ENCODE results near the gene ZNF638. TPM values are rescaled to one million over a fixed set of nuclear protein-coding genes. Genes with fewer than 3 reads are reported as not detected.
A peak's percentile ranks its signal among the peaks of the same experiment; 100 is the strongest.

ZNF638 gene
- polyA plus RNA-seq, 1 donor = 84.3 TPM

DNA sequence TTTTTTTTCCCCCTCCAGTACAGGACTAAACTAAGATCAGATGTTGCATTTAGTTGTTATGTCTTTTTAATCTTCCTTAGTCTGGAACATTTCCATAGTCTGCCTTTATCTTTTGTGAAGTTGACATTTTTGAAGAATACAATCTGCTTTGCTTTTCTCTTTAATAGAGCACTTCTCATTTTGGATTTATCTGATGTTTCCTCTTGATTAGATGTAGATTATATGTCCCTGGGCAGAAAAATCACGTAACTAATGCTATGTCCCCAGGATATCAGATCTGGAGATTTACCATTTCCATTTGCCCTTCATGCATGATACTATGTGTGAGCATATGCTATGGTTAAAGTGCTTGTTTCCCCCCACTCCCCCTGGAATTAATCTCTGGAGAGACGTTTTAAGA is 6.2 kb downstream of the ZNF638 start:
- no peak for DNase-seq

DNA sequence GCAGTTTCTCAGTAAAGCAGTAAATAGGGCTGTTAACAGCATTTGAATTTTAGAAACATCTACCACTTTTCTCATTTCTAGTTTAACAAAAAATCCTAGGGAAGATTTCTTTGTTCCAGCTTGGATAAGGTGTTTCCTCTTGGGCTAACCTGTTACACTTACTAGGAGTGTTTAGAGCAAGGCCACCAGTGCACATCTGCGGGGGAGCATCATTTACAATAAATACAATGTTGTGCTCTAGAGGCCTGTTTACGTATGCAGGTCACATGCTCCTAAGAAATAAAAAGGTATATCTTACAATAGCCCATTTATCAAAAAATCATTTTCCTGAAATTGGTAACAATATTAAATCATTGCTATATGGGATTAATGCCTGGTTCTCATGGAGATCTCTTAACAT is 8.1 kb downstream of the ZNF638 start:
- no peak for DNase-seq

DNA sequence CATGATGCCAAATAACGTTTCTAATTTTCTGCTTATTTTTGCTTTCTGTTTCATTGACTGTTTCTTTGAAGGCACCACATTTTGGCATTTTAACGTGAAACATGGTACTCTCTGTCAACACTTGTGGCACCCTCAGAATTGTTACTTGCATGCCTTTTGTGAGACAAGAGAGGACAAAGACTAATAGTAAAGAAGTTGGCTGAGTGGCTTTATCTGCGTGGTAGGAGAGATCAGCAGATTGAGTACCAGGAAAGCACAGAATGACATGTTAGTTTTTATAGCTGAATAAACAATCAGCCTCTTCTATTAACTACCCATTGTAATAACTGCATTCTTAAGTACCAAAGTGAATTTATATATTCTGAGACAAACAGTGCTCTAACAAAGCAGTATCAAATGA is 8.6 kb downstream of the ZNF638 start:
- DNase-seq = no peak

DNA sequence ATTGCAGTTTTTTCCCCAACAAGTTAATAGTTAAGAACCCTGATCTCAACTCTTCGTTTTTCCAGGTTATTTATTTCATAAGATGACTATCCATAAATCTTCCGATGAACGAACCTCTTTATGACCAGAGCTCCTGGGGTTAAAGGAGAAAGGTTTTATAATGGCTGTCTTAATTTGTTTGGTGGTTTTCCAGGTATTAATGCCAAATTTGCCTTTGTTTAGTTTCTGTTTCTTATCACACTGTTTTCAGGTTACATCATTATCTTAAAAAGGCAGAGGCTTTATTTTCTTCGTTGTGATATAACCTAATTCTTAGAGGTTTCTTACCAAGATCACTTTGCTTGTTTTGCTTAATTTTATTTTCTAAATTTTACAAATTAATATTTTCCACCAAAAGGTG is 10.1 kb downstream of the ZNF638 start:
- no peak for DNase-seq

DNA sequence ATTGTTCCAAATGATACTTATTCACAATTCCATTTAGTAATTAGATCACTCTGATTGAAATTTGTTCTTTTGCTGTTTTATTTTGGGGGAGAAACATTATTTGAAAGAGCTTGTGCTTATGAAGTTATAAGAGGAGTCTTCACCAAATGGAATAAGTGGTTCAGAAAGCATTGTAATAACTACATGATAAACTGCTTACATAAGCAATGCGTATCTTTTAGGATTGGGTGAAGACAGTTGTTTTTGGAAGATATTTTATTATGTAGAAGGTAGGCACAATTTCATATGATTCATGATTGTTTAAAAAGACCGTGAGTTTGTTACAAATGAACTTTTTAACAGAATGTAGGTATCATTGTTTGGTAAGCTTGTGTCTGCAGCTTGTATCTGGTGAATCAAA is 14.5 kb downstream of the ZNF638 start:
- DNase-seq = no peak

DNA sequence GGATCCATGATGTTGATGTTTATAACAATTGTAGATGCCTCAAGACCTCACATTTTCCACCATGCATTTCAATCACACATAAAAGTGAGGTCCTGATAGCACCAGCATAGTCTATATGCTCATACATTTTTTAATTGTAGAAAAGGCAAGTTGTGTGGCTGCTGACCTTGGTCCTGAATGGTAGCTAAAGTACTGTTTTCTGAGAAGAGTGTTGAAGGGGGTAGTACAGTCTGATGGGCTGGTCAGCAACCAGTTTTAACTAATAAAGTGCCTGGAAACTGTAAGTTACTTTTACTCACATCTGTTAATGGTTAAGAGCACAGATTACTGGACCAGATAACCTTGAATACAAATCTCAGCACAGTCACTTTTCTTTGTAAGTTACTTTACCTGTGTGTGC is 15.9 kb downstream of the ZNF638 start:
- peak; percentile 10 for DNase-seq

DNA sequence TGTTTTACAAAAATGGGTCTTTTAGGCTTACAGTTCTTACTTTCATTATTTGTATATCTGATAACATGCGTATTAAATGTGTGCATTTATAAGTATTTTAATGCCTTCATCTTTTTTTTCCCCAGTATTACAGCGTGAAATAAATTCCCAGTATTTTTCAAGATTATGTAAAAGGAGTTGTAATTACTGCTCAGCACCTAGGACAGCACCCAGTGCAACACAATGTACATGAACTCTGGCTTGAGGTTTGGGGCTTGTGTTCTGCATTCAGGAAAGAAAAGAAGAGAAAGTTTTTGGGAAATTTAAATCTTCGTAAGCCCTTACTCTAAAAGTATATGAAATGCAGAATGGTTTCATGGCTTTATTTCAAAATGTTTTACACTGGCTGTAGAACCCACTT is 16.7 kb downstream of the ZNF638 start:
- peak; percentile 44 for DNase-seq

DNA sequence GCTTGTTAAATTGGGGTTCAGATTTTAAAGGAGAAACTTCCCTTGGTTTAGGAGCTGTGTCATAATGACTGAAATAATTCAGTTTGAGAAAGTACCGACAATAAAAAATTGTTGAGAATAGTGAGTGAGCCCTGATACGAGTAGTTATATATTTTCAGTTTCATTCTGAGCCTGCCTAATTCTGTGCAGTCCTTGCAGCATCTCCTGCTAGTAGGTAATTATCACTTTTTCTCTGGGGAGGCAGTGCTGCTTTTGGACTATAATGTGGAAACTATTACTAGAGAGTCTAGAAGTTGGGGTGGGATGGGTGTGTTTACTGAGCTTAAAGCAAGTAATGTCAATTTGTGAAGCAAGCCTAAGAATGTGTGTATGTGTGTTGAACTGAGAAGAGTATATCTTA is 21.7 kb downstream of the ZNF638 start:
- DNase-seq = peak; percentile 15

DNA sequence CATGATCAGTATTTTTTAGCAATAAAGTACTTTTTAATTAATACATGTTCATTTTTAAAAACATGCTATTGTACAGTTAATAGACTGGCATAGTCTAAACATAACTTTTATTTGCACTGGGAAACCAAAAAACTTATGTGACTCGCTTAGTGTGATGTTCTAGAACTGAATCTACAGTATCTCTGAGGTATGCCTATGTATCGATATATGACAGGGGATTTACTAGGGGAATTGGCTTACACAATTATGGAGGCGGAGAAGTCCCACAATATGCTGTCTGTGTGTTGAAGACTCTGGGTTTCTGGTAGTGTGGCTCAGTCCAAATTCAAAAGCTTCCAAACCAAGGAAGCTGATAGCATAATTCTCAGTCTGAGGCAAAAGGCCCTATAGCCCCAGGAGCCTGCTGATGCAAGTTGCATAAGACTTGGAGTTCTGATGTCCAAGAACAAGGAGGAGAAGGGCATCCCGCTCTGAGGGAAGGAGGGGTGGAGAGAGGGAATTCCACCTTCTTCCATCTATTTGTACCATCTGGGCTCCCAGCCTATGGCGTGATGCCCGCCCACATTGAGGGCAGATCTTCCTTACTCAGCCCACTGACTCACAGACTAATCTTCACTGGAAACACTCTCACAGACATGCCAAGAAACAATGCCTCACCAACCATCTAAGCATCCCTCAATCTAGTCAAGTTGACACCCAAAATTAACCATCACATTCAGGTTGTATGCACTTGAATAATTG is 27.5 kb downstream of the ZNF638 start:
- no peak for DNase-seq

DNA sequence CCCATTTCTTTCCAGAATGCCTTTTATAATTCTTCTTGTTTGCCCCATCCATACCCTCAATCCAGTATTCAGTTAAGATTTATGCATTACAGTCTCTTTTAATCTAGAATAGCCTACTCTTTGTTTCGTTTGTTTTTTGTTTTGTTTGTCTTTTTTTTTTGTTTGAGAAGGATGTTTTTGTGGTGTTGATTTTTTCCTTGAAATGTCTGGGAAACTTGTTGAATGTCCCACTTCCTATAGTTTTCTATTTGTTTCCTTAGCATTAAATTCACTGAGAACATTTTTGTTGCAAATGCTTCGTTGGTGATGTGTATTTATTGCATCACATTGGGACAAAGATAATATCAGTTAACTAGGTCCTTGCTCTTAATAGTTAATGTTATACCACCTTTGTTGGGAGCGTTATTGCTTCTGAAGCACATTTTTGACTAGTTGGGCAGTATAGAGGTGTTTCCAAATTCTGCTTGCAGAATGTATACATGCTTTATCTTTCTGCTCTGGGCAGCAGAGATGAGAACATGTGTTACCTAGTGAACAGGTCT is 28.9 kb downstream of the ZNF638 start:
- no peak for DNase-seq

DNA sequence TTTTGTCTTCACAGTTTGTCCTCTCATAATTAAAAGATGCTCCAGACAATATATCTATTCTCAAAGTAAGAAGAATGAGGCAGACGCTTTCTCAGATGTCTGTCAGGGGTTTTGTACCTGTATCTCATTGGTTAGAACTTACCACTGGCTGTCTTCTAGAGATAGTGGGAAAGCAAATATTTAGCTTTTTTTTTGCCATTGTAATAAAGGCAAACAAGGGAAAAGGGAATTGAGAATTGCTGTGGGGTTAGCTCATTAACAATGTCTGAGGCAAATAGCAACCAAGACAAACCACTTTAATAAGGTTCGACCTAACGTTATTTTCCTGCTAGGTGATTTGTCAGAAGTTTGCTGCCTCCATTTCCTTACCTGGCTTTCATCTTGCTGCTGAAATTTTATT is 30.0 kb downstream of the ZNF638 start:
- DNase-seq = no peak

DNA sequence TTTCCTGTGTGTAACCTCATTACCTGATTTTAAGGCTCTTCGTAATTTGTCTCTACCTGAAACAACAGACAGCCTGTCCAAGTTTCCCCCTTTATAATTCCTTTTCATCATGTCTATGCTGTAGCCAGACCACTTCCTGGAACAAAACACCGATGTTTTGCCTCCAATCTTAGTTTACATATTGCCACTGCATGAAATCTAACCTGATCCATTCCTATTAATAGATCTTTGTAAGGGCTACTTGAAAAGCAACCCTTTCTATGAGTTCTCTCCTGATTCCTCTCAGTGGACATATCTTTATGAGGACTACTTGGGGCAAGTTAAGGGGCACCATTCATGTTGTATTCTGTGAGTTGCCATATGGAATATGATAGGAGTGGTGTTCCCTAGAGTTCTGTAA is 30.9 kb downstream of the ZNF638 start:
- no peak for DNase-seq

DNA sequence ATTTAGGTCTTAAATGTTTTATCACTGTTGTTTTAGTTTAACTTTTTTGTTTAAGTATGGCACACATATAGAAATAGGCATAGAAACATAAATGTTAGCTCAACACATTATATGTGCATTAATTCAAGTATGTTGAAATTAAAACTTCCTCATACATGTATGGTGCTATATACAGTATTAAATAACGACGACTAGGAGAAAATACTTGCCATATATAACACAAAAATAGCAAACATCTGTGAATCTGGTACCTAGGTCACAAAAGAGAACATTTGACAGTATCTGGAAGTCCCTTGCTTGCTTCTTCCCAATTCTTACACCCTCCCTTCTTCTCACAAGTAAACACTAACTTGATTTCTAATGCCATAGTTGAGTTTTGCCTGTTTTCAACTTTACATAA is 38.4 kb downstream of the ZNF638 start:
- no peak for DNase-seq

DNA sequence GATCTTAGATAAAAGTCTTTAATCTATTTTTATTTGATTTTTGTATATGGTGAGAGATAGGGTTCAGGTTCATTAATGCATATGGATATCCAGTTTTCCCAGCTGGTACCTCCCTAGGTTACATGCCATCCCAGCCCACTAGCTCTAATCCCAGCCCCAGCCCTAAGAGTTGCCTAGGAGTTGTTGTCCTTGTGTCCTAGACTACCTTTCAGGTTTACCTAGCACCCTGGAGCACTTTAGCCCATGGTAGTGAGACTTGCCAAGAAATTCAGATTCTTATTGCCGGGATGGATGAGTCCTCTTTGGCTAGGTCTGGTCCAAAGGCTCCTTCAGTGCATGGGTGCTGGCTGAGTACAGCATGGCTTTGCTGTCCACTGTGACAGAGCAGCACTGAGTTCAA is 40.5 kb downstream of the ZNF638 start:
- no peak for DNase-seq

DNA sequence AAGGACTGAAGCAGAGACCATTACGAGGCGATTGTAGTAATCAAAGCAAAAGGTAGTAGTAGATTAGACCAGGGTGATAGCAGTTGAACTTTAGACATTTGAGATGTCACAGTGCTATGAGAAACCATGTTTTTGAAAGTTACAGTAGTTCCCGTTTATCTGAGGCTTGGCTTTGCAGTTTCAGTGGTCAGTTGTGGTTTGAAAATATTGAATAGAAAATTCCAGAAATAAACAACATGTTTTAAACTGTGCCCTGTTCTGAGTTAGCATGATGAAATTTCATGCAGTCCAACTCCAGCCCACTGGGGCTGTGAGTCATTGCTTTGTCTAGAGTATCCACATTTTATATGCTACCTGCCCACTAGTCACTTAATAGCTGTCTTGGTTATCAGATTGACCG is 47.5 kb downstream of the ZNF638 start:
- no peak for DNase-seq

DNA sequence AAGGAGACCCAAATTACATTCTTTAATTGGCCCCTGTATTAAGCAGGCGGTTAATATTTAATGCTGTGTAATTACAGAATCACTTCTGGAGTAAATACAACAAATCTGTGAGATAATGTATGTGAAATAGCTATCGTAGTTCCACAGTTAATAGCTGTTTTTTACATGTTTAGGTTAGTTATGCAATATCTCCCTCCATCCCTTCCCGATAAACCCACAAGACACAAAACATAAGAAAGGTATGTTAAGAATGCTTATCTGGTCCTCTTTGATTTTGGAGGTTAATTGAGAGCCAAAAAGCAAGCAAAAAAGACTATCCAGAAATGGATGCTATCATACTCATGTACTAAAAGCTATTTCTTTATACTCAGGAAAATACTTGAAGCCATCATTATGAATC is 49.1 kb downstream of the ZNF638 start:
- DNase-seq = no peak

DNA sequence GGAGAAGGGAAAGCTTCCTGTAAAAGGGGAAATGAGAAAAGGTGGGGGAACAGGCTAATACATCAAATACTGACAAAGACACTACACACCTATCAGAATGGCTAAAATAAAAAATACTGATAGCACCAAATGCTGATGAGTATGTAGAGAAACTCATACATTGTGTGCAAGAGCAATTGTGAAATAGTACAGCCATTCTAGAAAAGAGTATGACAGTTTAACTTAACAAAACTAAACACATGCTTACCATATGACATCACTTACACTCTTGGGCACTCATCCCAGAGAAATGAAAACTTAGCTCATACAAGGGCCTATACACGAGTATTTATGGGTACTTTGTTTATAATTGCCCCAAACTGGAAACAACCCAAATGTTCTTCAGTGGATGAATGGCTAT is 53.4 kb downstream of the ZNF638 start:
- DNase-seq = no peak

DNA sequence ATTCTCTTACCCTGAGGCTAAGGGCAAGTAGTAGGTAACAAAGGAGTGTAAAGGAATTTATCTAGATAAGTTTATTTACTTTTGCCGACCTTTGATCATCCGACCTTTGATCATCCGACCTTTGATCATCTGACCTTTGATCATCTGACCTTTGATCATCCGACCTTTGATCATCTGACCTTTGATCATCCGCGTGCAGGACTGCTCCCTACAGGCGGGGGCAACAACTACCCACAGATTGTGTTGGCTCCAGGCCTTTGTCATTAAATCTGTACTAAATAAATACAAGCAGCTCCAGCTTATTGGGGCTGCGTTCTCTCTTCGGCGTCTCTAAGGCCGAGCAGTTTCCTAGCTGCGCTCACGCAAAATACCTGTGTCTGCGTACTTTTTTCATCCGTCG is 56.6 kb downstream of the ZNF638 start:
- DNase-seq = no peak

DNA sequence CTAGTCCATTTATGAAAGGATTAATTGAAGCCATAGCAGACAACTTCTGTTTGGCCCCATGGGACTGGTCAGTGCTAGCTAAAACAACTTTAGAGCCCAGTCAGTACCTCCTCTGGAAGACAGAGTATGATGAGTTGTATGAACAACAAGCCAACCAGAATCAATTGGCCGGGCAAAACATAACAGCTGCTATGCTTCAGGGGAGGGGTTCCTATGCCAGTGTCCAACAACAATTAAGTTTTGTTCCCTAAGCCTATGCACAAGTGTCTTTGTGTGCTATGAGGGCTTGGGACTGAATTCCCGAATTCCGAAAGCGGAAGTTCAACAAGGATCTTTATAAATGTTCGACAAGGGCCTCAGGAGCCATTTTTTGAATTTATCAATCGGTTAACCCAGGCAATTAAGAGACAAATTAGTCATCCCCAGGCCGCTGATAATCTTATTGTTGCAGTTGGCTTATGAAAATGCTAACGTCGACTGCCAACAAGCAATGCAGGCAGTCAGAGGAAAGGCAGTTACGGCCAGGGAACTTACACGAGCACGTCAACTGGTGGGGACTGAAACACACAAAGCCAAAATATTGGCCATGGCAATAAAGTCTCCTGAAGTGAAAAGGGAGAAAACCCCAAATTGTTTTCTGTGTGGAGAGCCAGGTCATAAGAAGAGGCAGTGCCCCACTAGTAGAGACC is 57.9 kb downstream of the ZNF638 start:
- DNase-seq = peak; percentile 14

DNA sequence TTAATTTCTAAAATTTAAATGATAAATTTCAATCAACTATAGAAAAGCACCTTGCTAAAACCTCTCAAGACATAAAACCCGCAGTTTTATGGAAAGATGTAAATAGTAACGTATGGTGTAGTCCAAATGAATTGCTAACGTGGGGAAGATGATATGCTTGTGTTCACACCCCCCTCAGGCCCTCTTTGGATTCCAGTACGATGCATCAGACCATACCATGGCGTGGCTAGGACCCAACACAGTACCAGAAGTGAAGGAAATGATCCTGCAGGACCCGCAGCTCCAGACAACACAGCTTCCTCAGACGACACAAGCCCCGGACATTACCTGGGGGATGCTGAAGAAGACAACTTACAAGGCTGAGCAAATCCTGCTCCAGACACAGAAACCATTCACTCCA is 61.6 kb downstream of the ZNF638 start:
- DNase-seq = no peak

DNA sequence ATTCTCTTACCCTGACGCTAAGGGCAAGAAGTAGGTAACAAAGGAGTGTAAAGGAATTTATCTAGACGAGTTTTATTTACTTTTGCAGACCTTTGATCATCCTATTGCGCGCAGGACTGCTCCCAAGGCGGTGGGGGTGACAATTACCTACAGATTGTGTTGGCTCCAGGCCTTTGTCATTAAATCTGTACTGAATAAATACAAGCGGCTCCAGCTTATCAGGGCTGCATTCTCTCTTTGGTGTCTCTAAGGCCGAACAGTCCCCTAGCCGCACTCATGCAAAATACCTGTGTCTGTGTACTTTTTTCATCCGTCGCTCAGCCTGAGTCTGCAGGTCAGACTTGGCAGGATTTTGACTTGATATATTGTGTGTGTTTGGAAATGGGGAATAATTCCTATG is 63.9 kb downstream of the ZNF638 start:
- no peak for DNase-seq

DNA sequence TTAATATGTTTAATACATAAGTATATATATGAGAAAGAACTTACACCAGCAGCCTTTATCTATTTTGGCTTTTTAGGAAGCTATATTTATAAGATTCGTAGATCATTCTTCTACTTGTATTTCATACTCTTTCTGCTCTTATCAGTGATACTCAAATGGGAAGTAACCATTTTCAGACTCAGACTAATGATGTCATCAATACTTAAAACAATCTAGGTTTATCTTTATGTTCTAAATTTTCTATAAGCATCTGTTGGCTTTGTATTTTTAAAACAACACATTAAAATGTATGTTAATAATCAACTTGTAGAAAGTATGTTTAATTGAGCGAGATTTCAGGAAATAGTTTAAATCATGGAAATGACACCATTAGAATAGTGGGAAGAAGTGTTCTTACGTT is 70.8 kb downstream of the ZNF638 start:
- no peak for DNase-seq

DNA sequence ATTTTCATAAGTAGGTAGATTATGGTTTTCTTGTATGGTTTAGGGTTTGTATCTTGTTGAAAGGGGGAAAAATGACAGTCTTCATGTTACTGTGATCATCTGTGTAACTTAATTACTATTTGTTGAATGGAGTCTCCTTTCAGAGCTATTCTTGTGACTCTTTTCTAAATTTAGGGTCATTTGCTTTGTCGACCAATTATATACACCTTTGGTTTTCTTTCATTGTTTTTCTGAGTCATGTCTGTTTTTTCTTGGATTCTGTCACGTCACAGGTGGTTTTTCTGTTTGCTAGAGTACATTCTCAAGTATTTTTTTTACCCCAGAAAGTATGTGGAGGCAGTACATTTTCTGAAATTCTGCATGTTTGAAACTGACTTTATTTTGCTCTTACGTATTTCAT is 78.0 kb downstream of the ZNF638 start:
- DNase-seq = no peak

DNA sequence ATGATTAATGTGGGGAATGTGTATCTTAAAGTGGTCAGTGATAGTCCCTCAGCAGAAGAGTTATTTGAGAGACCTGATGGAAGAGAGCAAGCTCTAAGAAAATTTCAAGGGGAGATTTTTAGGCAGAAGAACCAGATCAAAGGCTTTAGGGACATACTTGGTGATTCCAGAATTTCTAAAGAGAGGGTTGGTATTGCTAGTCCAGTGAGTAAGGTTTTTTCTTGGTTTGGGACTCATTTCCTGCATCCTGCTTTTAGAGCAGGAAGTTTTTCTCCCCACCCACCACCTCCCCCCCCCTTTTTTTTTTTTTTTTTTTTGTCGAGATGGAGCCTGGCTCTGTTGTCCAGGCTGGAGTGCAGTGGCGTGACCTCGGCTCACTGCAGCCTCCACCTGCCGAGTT is 79.1 kb downstream of the ZNF638 start:
- DNase-seq = no peak
